H9 (cell line): ENCODE results near the gene TRAF3. TPM values are rescaled to one million over a fixed set of nuclear protein-coding genes. Genes with fewer than 3 reads are reported as not detected.

Experiments used
- DNase-seq: peaks from one replicate; pipeline ENCODE4 v3.0.0-alpha.2; 2017
- H2AFZ ChIP-seq: one replicate; pipeline ENCODE4 v1.6.1; 2013; ENCODE audit warnings: mild to moderate bottlenecking, low read length, control low read depth, moderate library complexity
- H2AK5ac ChIP-seq: 2 replicates; pipeline ENCODE4 v1.6.1; 2013; ENCODE audit warnings: low read length, control low read depth, mixed read lengths; ENCODE audit not compliant: insufficient read length
- H2BK120ac ChIP-seq: one replicate; pipeline ENCODE4 v1.6.1; 2013; ENCODE audit warnings: low read depth, mild to moderate bottlenecking, low read length, control low read depth, inconsistent platforms; ENCODE audit not compliant: poor library complexity, severe bottlenecking
- H2BK12ac ChIP-seq: 2 replicates; pipeline ENCODE4 v1.6.1; 2013; ENCODE audit warnings: low read length, control low read depth, mixed read lengths, low read depth; ENCODE audit not compliant: insufficient read length
- H2BK15ac ChIP-seq: 2 replicates; pipeline ENCODE4 v1.6.1; 2013; ENCODE audit warnings: low read depth, low read length, control low read depth
- H2BK20ac ChIP-seq: one replicate; pipeline ENCODE4 v1.6.1; 2013; ENCODE audit warnings: low read depth, mild to moderate bottlenecking, low read length, control low read depth, inconsistent platforms; ENCODE audit not compliant: poor library complexity, severe bottlenecking
- H2BK5ac ChIP-seq: 2 replicates; pipeline ENCODE4 v1.6.1; 2013; ENCODE audit warnings: low read length, control low read depth, mixed read lengths; ENCODE audit not compliant: insufficient read length
- H3K14ac ChIP-seq: 2 replicates; pipeline ENCODE4 v1.6.1; 2013; ENCODE audit warnings: low read length, control low read depth; ENCODE audit not compliant: insufficient read depth
- H3K18ac ChIP-seq: 2 replicates; pipeline ENCODE4 v1.6.1; 2013; ENCODE audit warnings: low read depth, mild to moderate bottlenecking, mixed read lengths, low read length, control low read depth; ENCODE audit not compliant: insufficient read length
- H3K23ac ChIP-seq: 2 replicates; pipeline ENCODE4 v1.6.1; 2013; ENCODE audit warnings: low read length, control low read depth, mixed read lengths, low read depth; ENCODE audit not compliant: insufficient read length
- H3K23me2 ChIP-seq: 2 replicates; pipeline ENCODE4 v1.6.1; 2013; ENCODE audit warnings: low read depth, mild to moderate bottlenecking, mixed read lengths, low read length, control low read depth; ENCODE audit not compliant: insufficient read length, poor library complexity, severe bottlenecking
- H3K27ac ChIP-seq: 2 replicates; pipeline ENCODE4 v1.5.1; 2013; ENCODE audit warnings: low read length, control low read depth, mixed read lengths, low read depth; ENCODE audit not compliant: insufficient read length
- H3K27me3 ChIP-seq: 2 replicates; pipeline ENCODE4 v1.6.1; 2013; ENCODE audit warnings: low read length, control low read depth, inconsistent platforms; ENCODE audit not compliant: insufficient read depth
- H3K4ac ChIP-seq: 2 replicates; pipeline ENCODE4 v1.6.1; 2013; ENCODE audit warnings: low read depth, mild to moderate bottlenecking, control low read depth, inconsistent platforms, low read length, moderate library complexity
- H3K4me1 ChIP-seq: 2 replicates; pipeline ENCODE4 v1.6.1; 2013; ENCODE audit warnings: low read length, control low read depth, inconsistent platforms; ENCODE audit not compliant: insufficient read depth
- H3K4me2 ChIP-seq: 2 replicates; pipeline ENCODE4 v1.6.1; 2013; ENCODE audit warnings: low read length, control low read depth, mixed read lengths; ENCODE audit not compliant: insufficient read length, insufficient read depth
- H3K56ac ChIP-seq: 2 replicates; pipeline ENCODE4 v1.6.1; 2013; ENCODE audit warnings: low read depth, mild to moderate bottlenecking, mixed read lengths, low read length, control low read depth; ENCODE audit not compliant: insufficient read length
- H3K79me1 ChIP-seq: 2 replicates; pipeline ENCODE4 v1.6.1; 2013; ENCODE audit warnings: low read depth, mild to moderate bottlenecking, moderate library complexity, low read length, control low read depth, inconsistent platforms; ENCODE audit not compliant: insufficient read depth, poor library complexity, severe bottlenecking
- H3K79me2 ChIP-seq: 2 replicates; pipeline ENCODE4 v1.6.1; 2013; ENCODE audit warnings: low read length, control low read depth, inconsistent platforms; ENCODE audit not compliant: insufficient read depth
- H3K9ac ChIP-seq: 2 replicates; pipeline ENCODE4 v1.6.1; 2013; ENCODE audit warnings: low read length, control low read depth, mixed read lengths; ENCODE audit not compliant: insufficient read length; ENCODE audit errors: extremely low read depth
- H3K9me3 ChIP-seq: one replicate; pipeline ENCODE4 v1.6.1; 2013; ENCODE audit warnings: low read depth, low read length, inconsistent platforms; ENCODE audit not compliant: control insufficient read depth
- H3T11ph ChIP-seq: one replicate; pipeline ENCODE4 v1.6.1; 2013; ENCODE audit warnings: mild to moderate bottlenecking, low read length, control low read depth, inconsistent platforms
- H4K20me1 ChIP-seq: one replicate; pipeline ENCODE4 v1.6.1; 2013; ENCODE audit not compliant: control insufficient read depth, insufficient read length, insufficient read depth
- H4K5ac ChIP-seq: 2 replicates; pipeline ENCODE4 v1.6.1; 2013; ENCODE audit warnings: low read depth, mild to moderate bottlenecking, mixed read lengths, low read length, control low read depth; ENCODE audit not compliant: insufficient read length
- H4K8ac ChIP-seq: replicated peaks from 2 replicates; pipeline ENCODE4 v1.6.1; 2013; ENCODE audit warnings: low read length, control low read depth, mixed read lengths, low read depth; ENCODE audit not compliant: insufficient read length
- H4K91ac ChIP-seq: 2 replicates; pipeline ENCODE4 v1.6.1; 2013; ENCODE audit warnings: low read depth, mild to moderate bottlenecking, moderate library complexity, mixed read lengths, low read length, control low read depth; ENCODE audit not compliant: insufficient read length
- H3K27ac Mint-ChIP-seq, 3 experiments: 2 replicates in 2 of 3; 3 replicates in 1 of 3; pipeline ENCODE4 v1.8.0; 2020 to 2021; ENCODE audit warnings: mixed read lengths in 3 of 3, mild to moderate bottlenecking in 1 of 3, moderate library complexity in 1 of 3
- H3K27me3 Mint-ChIP-seq: 2 replicates; pipeline ENCODE4 v1.8.0; 2021; ENCODE audit warnings: low read depth, mild to moderate bottlenecking, moderate library complexity, mixed read lengths
- H3K36me3 Mint-ChIP-seq, 3 experiments: 2 replicates in 2 of 3; 3 replicates in 1 of 3; pipeline ENCODE4 v1.8.0; 2020 to 2021; ENCODE audit warnings: low read depth in 3 of 3, mixed read lengths in 3 of 3; ENCODE audit not compliant: insufficient read depth in 1 of 3
- H3K4me1 Mint-ChIP-seq, 2 experiments: 2 replicates each; pipeline ENCODE4 v1.8.0; 2020; ENCODE audit warnings: mixed read lengths in 2 of 2
- H3K4me3 Mint-ChIP-seq, 2 experiments: 2 replicates in 1 of 2; 3 replicates in 1 of 2; pipeline ENCODE4 v1.8.0; 2020 to 2021; ENCODE audit warnings: mild to moderate bottlenecking in 2 of 2, mixed read lengths in 2 of 2, moderate library complexity in 1 of 2
- H3K9me3 Mint-ChIP-seq, 2 experiments: 2 replicates in 1 of 2; 3 replicates in 1 of 2; pipeline ENCODE4 v1.8.0; 2020; ENCODE audit warnings: mild to moderate bottlenecking in 2 of 2, mixed read lengths in 2 of 2, moderate library complexity in 1 of 2
- CTCF ChIP-seq: fragments of 200-600 bp; sonication (generic); conservative IDR thresholded peaks from 3 replicates; pipeline ENCODE4 v1.8.0; 2021; ENCODE audit warnings: antibody characterized with exemption, mild to moderate bottlenecking
- WGBS: extraction: QIAGEN DNeasy Blood & Tissue Kit; methylation state at CpG from one replicate; pipeline ENCODE4 v1.1.7; 2013; ENCODE audit warnings: missing lambda C conversion rate, low lambda C conversion rate, mixed read lengths; ENCODE audit not compliant: insufficient read length; ENCODE audit errors: extremely low coverage; 5-methylcytosine and 5-hydroxymethylcytosine counted together
- total RNA-seq: library from RNA; stranded (reverse); gene quantifications from 2 replicates; pipeline ENCODE4 v1.2.1, GENCODE V29; 2021

Gene TRAF3
- total RNA-seq, 1 experiment from 2014 or later: 9.6 TPM

- Histone ChIP-seq H4K8ac (no peak overlapping the region), H3K79me2 (no peaks in the 10 kb centered on the region; the same call in 1 of the 2 replicates), H3K27me3 (peaks cover 5% of the 10 kb centered on the region; the same call in 1 of the 2 replicates), H2AK5ac (no peak overlapping the region), H3K9me3 (no peaks in the 10 kb centered on the region), H2BK120ac (no peak overlapping the region), H3K56ac (no peak overlapping the region), H2BK20ac (no peak overlapping the region), H3K9ac (no peak overlapping the region), H3K23ac (no peak overlapping the region), H3K79me1 (peaks cover 2% of the 10 kb centered on the region), H3K4ac (no peak overlapping the region), H2BK5ac (no peak overlapping the region), H2BK15ac (no peak overlapping the region), H2AFZ (no peak overlapping the region), H3K4me2 (no peak overlapping the region), H4K91ac (no peak overlapping the region), H2BK12ac (no peak overlapping the region), H4K5ac (no peak overlapping the region), H3K23me2 (peaks cover 11% of the 10 kb centered on the region), H3K4me1 (peaks cover 5% of the 10 kb centered on the region; the same call in 1 of the 2 replicates), H3K18ac (no peak overlapping the region), H3T11ph (no peak overlapping the region), H3K14ac (no peak overlapping the region), H4K20me1 (no peaks in the 10 kb centered on the region), H3K27ac (no peak overlapping the region)
- Mint-ChIP-seq H3K27me3 (peaks cover 16% of the 10 kb centered on the region), H3K27ac (0 out of 7 replicates have a peak overlapping the region, but pooled peaks of 1 of the 3 experiments have one; percentile 72), H3K4me1 (peaks cover 35 to 42% of the 10 kb centered on the region in 2 experiments), H3K4me3 (no peak overlapping the region), H3K36me3 (no peaks in the 10 kb centered on the region), H3K9me3 (no peaks in the 10 kb centered on the region)
- no peak for DNase-seq
- TF ChIP-seq CTCF: no peak
- WGBS: no CpG with 5 or more reads among the region's 4 CpGs
Measured at GRCh38 chr14:102781063-102781462, 3.8 kb downstream of the TRAF3 start.
